ENCODE data around the gene RAE1.

GRCh38 chr20:57393321-57394120 is 42.5 kb downstream of the RAE1 start:
- TF ChIP-seq CTCF (IDR thresholded peaks at IDR 0.05; ENCODE audit: extremely low read depth in 1 of 2, insufficient read depth in 1 of 2, low read depth in 1 of 2, low read length in 2 of 2) (no peak), GATA2 (IDR thresholded peaks at IDR 0.05; ENCODE audit: insufficient read depth, insufficient read length, low read depth, low read length) (no peak), JUN (IDR thresholded peaks at IDR 0.05; ENCODE audit: borderline replicate concordance, insufficient read depth, insufficient read length, low read depth) (no peak), POLR2A (IDR thresholded peaks at IDR 0.05; ENCODE audit: low read depth, low read length) (no peak), POLR2AphosphoS5 (IDR thresholded peaks at IDR 0.05; ENCODE audit: insufficient read depth, low read depth, low read length) (no peak), EZH2 (IDR thresholded peaks at IDR 0.05; ENCODE audit: borderline replicate concordance, low read depth, low read length, severe bottlenecking) (no peak), MAX (IDR thresholded peaks at IDR 0.05; ENCODE audit: insufficient read depth, insufficient read length) (no peak)
